HG03354 (cell line): ENCODE data around the gene ENTPD1.
"Not testable (repeated sequence)": the region's sequence is repeated elsewhere in the genome, so short reads cannot be mapped to it uniquely, and the experiment has no call there.

Experiments used
- ATAC-seq: cut with Tn5 transposase; IDR thresholded peaks from one replicate; pipeline ENCODE4 v1.9.1; 2021; ENCODE audit warnings: mild to moderate bottlenecking; ENCODE audit not compliant: unreplicated experiment, poor library complexity, severe bottlenecking

Gene ENTPD1

GRCh38 chr10:95905897-95906580 lies 150.1 kb downstream of the ENTPD1 start:
- not testable (repeated sequence) for ATAC-seq

- peak; percentile 39 for ATAC-seq
Observed at GRCh38 chr10:95906677-95907455, 150.9 kb downstream of the ENTPD1 start.

DNA sequence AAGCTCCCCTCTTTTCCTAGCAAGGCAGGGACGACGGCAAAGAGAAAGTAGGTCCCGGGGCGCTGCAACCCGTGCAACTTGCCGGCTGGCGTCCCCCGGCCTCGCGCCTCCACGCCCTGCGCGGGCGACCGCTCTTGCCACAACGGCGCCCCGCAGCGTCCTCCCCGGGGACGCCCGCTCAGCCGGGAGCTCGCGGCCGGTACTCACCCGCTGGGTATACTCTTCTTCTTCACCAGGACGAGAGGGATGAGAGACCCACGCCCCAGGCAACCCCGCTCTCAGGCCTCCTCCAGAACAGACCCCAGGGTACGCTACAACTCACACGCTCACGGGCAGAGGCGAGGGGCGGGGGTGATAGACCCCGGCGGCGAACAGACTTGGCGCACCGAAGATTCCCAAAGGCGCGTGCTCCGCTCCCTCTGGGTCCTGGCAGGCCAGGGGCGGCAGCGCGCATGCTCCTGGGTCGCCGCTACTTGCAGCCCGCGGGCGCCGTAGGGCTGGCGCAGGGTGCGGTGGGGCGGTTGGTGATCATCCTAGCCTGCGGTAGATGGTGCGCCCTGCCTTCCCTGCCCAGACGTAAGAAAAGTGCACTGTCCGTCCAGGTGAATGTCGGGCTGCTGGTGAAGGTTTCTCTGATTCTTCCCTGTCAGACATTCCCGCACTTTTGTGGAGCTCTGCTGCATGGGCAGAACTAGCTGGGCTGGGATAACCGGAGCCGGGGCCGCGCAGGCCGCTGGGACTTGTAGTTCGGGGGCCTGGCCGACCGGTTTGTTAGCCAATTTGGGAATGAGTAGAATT lies 151.7 kb downstream of the ENTPD1 start, which contains the start of gene CC2D2B:
CC2D2B (plus strand) TSS at position 520 of the 798 bp plus-strand sequence. CDS start 3,349 bp downstream, outside the sequence.
- ATAC-seq: peak; percentile 86

DNA sequence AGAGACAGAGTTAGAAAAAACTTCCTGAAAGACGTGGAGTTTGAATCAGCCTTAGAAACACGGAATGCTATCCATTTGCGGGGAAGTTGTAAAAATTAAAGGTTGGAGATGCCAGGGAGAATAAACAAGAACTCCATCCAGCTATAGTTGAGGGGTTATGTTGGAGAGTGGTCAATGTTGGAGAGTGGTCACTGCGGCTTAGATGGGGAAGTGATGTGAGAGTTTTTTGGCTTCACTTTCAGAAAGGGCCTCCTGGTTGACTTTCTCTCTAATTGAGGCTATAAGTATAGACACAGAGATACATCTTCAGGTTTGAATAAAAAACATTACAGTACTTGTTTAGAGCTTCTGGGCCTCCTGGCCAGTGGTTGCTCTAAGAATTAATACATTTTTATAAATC lies 152.5 kb downstream of the ENTPD1 start:
- no peak for ATAC-seq

GRCh38 chr10:95909561-95909960 lies 153.6 kb downstream of the ENTPD1 start:
- no peak for ATAC-seq

- not testable (repeated sequence) for ATAC-seq
Observed at GRCh38 chr10:95916039-95916438, 160.1 kb downstream of the ENTPD1 start.
